Neutrophil (primary cell): Measurements from ENCODE around the gene KCNB1.

ENCODE experiments used
- H3K27ac ChIP-seq: fragments of 200-600 bp; sonication (generic); 2 replicates; pipeline ENCODE4 v1.5.1; 2016; ENCODE audit warnings: mild to moderate bottlenecking, moderate library complexity
- H3K27me3 ChIP-seq: fragments of 200-600 bp; sonication (generic); 2 replicates; pipeline ENCODE4 v1.6.0; 2016; ENCODE audit warnings: mild to moderate bottlenecking
- H3K36me3 ChIP-seq: fragments of 200-600 bp; sonication (generic); 2 replicates; pipeline ENCODE4 v1.5.1; 2017
- H3K4me1 ChIP-seq, 2 experiments: fragments of 200-600 bp in 1 of 2; sonication (generic) in 1 of 2; 1 replicate in 1 of 2; 2 replicates in 1 of 2; pipeline versions ENCODE4 v1.5.1 to v1.6.1; 2013 to 2016; ENCODE audit warnings: low read depth in 1 of 2, low read length in 1 of 2, mild to moderate bottlenecking in 1 of 2, moderate library complexity in 1 of 2; ENCODE audit not compliant: control insufficient read depth in 1 of 2, insufficient read depth in 1 of 2
- H3K4me3 ChIP-seq, 2 experiments: fragments of 200-600 bp in 1 of 2; sonication (generic) in 1 of 2; 1 replicate in 1 of 2; 2 replicates in 1 of 2; pipeline ENCODE4 v1.5.1; 2013 to 2016; ENCODE audit warnings: low read depth in 1 of 2, low read length in 1 of 2, mild to moderate bottlenecking in 1 of 2, moderate library complexity in 1 of 2
- H3K9me3 ChIP-seq: fragments of 200-600 bp; sonication (generic); 2 replicates; pipeline ENCODE4 v1.5.1; 2016
- TF ChIP-seq, protein P1 (sequence below): fragments of 200-600 bp; sonication (generic); IDR thresholded peaks from 2 replicates; pipeline ENCODE4 v1.5.1; 2016; ENCODE audit warnings: antibody characterized with exemption

The KCNB1 gene

DNA sequence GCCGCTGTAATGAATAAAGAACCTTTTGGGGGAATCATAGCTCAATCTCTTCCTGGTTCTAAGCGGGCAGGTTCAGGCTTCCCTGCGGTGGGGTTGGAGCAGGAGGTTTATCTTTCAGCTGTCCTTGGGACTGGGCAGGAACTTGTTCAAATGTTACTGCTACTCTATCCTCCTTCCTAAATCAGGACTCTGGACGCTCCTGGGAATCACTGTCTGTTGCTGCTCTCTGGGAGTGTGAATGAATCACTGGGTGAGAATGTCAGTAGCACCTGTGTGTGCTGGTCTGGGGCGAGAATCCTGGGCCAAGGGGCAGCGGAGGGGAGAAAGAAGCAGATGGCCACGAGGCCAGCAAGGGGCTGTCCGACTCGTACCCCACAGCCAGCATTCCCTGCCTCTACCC is 139.2 kb downstream of the KCNB1 start:
- Histone ChIP-seq H3K4me3 (no peak overlapping the region), H3K9me3 (no peaks in the 10 kb centered on the region), H3K27me3 (peaks cover 49% of the 10 kb centered on the region), H3K36me3 (no peaks in the 10 kb centered on the region), H3K27ac (no peak overlapping the region), H3K4me1 (no peaks in the 10 kb centered on the region)
- TF ChIP-seq, protein P1, sequence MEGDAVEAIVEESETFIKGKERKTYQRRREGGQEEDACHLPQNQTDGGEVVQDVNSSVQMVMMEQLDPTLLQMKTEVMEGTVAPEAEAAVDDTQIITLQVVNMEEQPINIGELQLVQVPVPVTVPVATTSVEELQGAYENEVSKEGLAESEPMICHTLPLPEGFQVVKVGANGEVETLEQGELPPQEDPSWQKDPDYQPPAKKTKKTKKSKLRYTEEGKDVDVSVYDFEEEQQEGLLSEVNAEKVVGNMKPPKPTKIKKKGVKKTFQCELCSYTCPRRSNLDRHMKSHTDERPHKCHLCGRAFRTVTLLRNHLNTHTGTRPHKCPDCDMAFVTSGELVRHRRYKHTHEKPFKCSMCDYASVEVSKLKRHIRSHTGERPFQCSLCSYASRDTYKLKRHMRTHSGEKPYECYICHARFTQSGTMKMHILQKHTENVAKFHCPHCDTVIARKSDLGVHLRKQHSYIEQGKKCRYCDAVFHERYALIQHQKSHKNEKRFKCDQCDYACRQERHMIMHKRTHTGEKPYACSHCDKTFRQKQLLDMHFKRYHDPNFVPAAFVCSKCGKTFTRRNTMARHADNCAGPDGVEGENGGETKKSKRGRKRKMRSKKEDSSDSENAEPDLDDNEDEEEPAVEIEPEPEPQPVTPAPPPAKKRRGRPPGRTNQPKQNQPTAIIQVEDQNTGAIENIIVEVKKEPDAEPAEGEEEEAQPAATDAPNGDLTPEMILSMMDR = no peak

DNA sequence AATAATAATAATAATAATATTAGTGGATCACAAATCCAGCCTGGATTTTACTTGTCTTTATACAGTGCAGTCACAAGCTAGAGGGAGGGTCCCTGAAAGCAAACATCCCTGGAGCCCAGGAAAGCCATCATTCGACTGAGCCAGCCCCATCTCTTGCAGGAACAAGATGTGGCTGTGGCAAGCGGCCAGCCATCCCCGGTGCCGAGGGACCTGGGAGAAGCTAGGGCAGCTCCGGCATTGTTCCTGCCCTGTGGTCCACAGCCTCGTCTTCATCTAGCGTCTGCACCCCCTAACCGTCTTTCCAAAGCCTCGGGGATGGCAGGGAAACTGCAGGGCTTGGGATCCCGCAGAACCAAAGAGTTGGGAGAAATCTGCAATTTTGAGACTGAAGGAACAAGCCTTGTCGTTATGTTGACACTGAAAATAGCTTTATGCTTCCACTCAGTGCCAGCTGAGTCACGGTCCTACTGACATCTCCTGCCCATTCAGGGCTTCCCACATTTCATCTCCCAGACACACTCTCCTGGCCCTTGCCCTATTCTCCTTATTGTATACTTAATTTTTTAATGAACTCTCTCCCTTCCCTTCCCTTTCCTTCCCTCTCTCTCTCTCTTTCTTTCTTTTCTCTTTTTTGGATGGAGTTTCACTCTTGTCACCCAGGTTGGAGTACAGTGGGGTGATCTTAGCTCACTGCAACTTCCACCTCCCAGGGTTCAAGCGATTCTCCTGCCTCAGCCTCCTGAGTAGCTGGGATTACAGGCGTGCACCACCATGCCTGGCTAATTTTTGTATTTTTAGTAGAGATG is 142.1 kb downstream of the KCNB1 start:
- no peak overlapping the region for H3K27ac ChIP-seq
- no peaks in the 10 kb centered on the region for H3K9me3 ChIP-seq
- H3K36me3 ChIP-seq = no peaks in the 10 kb centered on the region
- H3K4me3 ChIP-seq = no peak overlapping the region
- TF ChIP-seq, protein P1 = no peak
- peaks cover 25% of the 10 kb centered on the region for H3K27me3 ChIP-seq
- peaks cover under 1% of the 10 kb centered on the region in 2 experiments for H3K4me1 ChIP-seq

DNA sequence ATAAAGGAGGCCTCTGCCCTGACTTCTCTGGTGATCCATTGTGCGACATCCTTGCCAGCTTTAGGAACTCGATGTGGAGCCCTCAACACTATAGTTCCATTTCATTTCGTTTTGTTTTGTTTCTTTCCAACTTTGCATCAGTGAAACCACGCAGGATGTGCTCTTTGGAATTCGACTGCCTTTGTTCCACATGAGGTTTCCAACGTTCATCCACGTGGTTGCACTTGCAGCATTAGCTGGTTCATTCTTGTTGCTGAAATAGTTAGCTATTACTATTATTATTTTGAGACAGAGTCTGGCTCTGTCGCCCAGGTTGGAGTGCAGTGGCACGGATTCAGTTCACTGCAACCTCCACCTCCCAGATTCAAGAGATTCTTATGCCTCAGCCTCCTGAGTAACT is 143.3 kb downstream of the KCNB1 start:
- Histone ChIP-seq H3K36me3 (no peaks in the 10 kb centered on the region), H3K4me3 (no peak overlapping the region), H3K27ac (no peak overlapping the region), H3K4me1 (peaks cover 5 to 9% of the 10 kb centered on the region in 2 experiments), H3K9me3 (no peaks in the 10 kb centered on the region), H3K27me3 (peaks cover 15% of the 10 kb centered on the region)
- TF ChIP-seq, protein P1 = no peak

DNA sequence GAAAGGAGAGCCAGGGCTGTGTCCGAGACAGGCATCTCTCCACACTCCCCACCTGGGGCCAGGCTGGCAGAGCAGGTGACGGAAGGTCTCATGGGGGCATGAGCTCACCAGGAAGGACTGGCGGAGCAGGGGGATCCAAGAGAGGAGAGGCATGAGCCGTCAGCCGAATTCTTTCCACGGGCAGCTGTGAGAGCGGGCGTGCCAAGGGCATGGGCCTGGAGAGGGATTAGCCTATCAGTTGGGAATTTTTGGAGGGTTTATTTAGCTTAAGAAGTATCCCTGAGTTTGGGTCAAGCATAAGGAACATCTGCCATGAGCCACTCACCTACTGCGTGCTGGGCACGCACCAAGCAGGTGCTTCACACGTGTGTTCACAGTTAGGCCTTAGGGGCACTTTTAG is 144.4 kb downstream of the KCNB1 start:
- Histone ChIP-seq H3K4me3 (no peak overlapping the region), H3K27ac (no peak overlapping the region), H3K9me3 (no peaks in the 10 kb centered on the region), H3K36me3 (no peaks in the 10 kb centered on the region), H3K4me1 (peaks cover 9 to 13% of the 10 kb centered on the region in 2 experiments), H3K27me3 (peaks cover 7% of the 10 kb centered on the region)
- TF ChIP-seq, protein P1 = no peak

DNA sequence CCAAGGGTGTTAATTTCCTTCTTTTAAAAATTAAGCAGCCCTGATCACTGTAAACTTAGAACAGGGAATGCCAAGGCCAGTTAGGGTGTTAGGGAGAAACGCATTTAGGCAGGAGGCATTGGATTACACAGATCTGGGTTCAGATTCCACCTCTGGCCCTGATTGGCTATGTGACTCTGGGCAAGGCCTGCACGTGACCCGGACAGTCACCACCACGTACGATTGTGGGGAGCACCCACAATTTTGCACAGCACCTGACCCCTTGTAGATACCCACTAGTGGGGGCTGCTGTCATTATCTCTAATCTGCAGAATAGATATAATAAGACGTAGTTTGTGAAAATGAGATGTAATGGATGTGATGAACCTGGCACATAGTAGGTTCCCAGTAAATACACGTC is 145.1 kb downstream of the KCNB1 start:
- peaks cover 9 to 13% of the 10 kb centered on the region in 2 experiments for H3K4me1 ChIP-seq
- no peak overlapping the region for H3K4me3 ChIP-seq
- no peaks in the 10 kb centered on the region for H3K36me3 ChIP-seq
- H3K9me3 ChIP-seq = no peaks in the 10 kb centered on the region
- peaks cover 9% of the 10 kb centered on the region for H3K27me3 ChIP-seq
- TF ChIP-seq, protein P1 = no peak
- H3K27ac ChIP-seq = no peak overlapping the region
